Subcutaneous adipose tissue (tissue), 4 donors: ENCODE measurements around the gene CALD1. TPM values are rescaled to one million over a fixed set of nuclear protein-coding genes. Genes with fewer than 3 reads are reported as not detected.

Experiments
- CTCF ChIP-seq: fragments of 450-650 bp; IDR thresholded peaks from one replicate; pipeline ENCODE4 v1.5.1; 2016; ENCODE audit warnings: low read depth, mild to moderate bottlenecking, control low read depth, antibody characterized with exemption, moderate library complexity
- total RNA-seq, 4 donors: library from RNA; depleted of rRNA; stranded (reverse); fragments of >200 nt; gene quantifications; one replicate each; pipeline ENCODE4 v1.1.0, GENCODE V29; 2016

CALD1 gene
- total RNA-seq, 4 donors from 2014 or later, result 142 to 278 (median 240) TPM

DNA sequence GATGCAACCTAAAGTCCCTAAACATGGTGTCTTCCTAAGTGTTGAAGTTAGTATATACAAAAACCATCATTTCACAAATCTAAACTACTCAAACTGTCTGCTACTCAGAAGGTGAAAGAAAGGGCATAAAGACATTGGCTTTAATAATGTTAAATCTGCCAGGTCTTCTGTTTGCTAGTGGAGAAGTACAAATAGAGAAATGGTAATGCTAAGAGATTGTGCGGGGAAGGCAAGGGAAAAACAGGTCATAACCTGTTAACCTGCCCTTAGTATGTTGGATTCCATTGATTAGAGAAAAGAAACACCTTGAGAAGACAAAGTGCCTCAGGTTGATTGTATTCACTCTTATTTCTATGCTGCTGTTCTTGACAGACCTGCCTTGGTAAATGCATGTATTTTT lies 80.3 kb downstream of the CALD1 start:
- TF ChIP-seq CTCF, result no peak

DNA sequence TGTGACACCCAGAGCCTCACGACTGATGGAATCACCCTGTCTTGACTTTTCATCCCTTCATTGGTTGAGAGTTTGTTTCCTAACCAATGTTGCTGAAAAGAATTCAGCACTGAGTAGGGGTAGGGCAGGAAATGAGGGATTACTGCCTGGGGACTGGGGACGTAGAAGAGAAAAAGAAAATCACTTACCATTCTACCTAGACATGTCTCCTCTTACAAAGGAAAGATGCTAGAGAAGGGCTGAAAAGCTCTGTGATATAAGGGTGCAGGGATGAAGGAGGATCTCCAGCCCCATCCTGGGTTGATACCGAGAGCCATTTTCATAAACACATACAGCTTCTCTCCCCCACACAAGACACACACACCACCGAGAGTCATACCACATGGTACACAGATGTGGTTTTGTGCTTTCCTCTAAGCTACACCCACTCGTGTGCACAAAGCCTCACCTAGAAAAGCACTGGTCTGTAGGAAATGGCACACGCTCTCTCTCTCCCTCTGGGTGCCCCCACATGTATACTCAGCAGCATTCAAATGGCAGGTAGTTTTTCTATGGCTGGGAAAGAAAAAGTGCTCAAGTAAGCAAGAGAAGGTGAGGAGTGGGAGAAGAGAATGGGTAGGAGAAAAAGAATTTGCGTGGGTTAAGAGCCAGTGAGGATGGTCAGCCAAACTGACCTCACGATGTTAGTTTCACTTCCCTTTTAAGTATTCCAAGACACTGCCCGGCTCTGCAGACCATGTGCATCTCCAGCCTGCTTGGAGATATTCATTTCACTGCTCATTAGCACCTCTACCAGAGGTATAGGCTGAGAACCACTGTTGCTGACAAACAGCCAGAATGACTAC lies 85.8 kb downstream of the CALD1 start:
- no peak for TF ChIP-seq CTCF

DNA sequence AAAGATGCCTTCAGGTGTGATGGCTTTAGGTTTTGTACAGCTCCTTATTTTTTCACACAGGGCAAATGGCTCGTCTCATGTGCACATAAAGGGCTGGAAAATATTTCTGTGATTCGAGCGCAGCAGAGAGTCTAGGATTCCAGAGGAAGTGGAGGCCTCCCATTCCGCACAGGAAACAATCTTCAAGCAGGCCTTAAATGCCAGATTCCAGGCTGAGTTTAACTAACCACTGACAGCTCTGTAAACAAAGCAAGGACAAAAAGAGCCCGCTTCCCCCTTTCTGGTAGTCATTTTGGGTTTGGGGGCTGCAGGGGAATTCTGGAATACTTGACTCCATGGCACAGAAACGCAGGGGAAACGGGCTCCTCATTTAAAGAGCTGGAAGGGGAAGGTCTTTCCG lies 87.2 kb downstream of the CALD1 start:
- no peak for TF ChIP-seq CTCF

- no peak for TF ChIP-seq CTCF
Measured at GRCh38 chr7:134870156-134870555, 90.7 kb downstream of the CALD1 start.

DNA sequence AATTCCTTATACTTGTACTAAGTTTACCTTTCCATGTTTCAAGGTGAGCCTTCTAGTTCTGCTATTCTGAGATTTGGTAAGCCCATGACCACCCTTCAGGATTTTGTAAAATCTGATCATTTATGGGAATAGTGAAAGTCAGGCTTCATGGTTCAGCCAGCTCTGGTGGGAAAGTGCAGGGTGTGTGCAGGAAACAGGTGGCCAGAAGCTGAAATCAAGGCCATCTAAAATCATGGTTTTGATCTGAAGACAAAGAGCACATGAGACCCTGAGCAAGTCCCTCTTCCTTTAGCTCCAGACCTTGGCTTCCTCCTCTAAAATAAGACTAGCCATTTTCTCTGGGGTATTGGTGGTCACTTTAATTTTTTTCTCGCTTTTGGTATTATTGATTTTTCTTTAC lies 91.3 kb downstream of the CALD1 start:
- TF ChIP-seq CTCF, result no peak

DNA sequence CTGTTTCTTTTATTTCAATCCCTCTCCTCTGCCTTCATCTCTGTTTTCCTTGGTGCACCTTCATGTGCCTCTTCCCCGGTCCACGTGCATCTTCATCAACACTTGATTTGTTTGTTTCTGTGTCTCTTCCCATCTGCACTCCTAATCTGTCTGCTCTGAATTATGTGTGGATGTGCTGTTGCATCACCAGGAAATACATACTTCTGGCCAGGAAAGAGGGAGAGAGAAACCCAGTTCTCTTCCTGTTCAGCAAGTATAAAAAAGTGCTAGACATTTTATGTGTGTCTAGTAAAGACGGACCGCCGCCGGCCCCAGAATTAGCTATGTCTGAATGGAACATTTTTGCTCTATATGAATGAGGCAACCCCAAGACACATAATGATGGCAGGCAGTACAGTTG lies 93.8 kb downstream of the CALD1 start:
- no peak for TF ChIP-seq CTCF

DNA sequence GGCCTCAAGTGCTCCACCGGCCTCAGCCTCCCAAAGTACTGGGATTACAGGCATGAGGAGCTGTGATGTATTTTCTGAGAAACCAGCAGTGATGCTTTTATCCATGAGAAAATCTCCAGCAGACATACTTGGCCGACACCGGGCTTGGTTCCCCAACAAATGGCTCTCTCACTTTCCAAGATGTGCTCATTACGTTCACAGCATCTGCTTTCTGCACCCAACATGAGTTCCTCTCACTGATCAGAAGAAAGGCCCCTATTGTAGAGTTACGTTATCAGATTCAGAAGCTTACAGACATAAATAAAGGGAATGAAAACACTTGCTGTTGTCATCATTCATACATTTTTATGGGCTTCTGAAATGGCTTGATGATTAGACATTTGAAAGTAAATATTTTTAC lies 95.0 kb downstream of the CALD1 start:
- TF ChIP-seq CTCF, result no peak
